OCI-M2 (cell line): ENCODE results near the gene POR.

Experiments used
- DNase-seq: peaks from one replicate; lab custom pipeline; 2025; ENCODE audit not compliant: unreplicated experiment; lab: John Stamatoyannopoulos, UW

The POR gene

GRCh38 chr7:75950111-75950681 is 35.2 kb downstream of the POR start:
- DNase-seq: no peak

DNA sequence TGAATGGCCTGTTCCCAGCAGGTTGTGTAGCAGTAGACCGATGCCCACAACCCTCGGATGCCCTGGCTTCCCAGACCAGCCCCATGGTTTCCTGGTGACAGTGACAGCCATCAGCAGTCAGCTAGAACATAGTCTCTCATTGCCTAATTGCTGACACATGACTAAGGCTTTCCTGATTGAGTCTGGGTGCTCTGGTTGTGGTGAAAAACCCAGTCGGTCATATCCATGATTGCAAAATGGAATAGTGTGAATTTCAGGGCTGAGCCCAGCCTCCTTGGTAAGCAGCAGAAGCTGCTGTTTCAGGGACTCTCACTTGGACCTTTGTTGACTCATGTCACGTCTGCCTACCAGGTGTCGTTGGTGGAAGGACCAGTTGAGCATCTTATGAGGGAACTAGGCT is 36.6 kb downstream of the POR start:
- no peak for DNase-seq

GRCh38 chr7:75953431-75953830 is 38.5 kb downstream of the POR start:
- no peak for DNase-seq

DNA sequence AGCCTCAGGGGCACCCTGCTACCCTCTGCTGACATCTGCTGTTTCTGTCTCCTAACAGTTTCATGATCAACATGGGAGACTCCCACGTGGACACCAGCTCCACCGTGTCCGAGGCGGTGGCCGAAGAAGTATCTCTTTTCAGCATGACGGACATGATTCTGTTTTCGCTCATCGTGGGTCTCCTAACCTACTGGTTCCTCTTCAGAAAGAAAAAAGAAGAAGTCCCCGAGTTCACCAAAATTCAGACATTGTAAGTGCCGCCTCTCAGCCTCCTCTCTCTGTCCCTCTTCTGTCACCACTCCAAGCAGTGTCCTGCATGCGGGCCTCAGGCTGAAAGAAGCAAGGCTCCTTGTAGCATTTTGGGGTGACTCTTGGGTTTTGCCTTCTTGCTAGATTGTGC is 39.0 kb downstream of the POR start:
- DNase-seq: no peak

DNA sequence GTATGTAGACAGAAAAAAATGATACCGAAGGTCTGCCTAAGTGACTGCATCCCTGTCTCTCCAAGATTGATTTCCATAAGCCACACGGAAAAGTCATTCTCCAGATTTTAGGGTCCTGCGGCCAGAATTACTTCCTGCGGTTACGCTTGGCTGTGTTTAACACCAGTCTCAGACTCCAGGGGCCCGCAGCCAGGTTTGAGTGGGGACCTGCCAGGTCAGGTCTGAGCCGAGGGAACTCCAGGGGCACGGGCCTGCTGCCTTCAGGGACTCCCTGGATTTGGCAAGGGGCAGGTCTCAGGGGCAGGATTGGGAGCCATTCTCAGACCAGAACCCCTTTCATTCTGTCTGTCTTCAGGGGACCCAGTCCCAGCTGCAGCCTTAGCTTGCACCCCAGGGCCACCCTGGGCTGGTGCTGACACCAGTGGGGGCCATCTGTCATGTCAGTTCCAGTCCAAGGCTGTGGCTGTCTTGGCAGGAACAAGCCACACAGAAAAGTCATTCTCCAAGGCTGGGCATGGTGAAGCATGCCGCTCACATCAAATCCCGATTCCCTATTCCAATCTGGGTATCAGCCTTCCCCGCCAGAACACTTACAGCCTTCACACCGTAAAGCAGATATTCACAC is 40.5 kb downstream of the POR start:
- DNase-seq: no peak

- DNase-seq: no peak
These were observed 42.2 kb downstream of the POR start for GRCh38 chr7:75957021-75957736.

- no peak for DNase-seq
These were observed 44.0 kb downstream of the POR start for GRCh38 chr7:75958802-75959543.

- no peak for DNase-seq
These were observed 45.4 kb downstream of the POR start for GRCh38 chr7:75960372-75960771.

- no peak for DNase-seq
These were observed 46.3 kb downstream of the POR start for GRCh38 chr7:75961218-75961617.

- no peak for DNase-seq
These were observed 47.8 kb downstream of the POR start for GRCh38 chr7:75962607-75963380.

GRCh38 chr7:75963381-75963995 is 48.5 kb downstream of the POR start:
- no peak for DNase-seq

- DNase-seq: no peak
These were observed 50.7 kb downstream of the POR start for GRCh38 chr7:75965617-75966016.

- no peak for DNase-seq
These were observed 51.4 kb downstream of the POR start for GRCh38 chr7:75966190-75966961.

GRCh38 chr7:75967055-75967454 is 52.1 kb downstream of the POR start:
- DNase-seq: no peak

GRCh38 chr7:75967487-75967997 is 52.6 kb downstream of the POR start:
- no peak for DNase-seq

DNA sequence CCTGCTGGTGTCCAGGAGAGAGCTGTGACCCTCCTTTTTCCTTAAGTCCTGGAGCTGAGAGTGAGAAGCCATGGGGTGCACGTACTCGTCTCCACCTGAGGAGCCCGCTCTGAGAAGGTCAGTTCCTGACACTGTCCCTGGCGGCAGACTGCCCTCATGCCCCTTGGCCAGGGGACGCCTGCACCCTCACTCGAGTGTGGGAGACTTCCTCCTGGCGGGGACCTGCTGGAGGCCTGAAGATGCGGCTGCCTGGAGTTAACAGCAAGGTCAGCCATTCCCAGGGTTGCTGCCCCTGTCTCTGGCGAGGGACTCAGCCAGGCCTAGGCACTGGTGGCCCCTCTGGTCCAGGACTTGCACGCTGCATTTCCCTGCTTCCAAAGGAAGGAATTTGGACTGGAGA is 53.1 kb downstream of the POR start:
- DNase-seq: no peak

- DNase-seq: no peak
These were observed 53.6 kb downstream of the POR start for GRCh38 chr7:75968561-75969001.

GRCh38 chr7:75969182-75969581 is 54.2 kb downstream of the POR start:
- no peak for DNase-seq

GRCh38 chr7:75969704-75970498 is 54.9 kb downstream of the POR start:
- no peak for DNase-seq
